HG03060 (cell line): ENCODE data around the gene PATZ1.

Experiments
- ATAC-seq: cut with Tn5 transposase; IDR thresholded peaks from one replicate; pipeline ENCODE4 v1.9.1; 2021; ENCODE audit warnings: low read depth, moderate number of reproducible peaks; ENCODE audit not compliant: unreplicated experiment

Gene PATZ1

DNA sequence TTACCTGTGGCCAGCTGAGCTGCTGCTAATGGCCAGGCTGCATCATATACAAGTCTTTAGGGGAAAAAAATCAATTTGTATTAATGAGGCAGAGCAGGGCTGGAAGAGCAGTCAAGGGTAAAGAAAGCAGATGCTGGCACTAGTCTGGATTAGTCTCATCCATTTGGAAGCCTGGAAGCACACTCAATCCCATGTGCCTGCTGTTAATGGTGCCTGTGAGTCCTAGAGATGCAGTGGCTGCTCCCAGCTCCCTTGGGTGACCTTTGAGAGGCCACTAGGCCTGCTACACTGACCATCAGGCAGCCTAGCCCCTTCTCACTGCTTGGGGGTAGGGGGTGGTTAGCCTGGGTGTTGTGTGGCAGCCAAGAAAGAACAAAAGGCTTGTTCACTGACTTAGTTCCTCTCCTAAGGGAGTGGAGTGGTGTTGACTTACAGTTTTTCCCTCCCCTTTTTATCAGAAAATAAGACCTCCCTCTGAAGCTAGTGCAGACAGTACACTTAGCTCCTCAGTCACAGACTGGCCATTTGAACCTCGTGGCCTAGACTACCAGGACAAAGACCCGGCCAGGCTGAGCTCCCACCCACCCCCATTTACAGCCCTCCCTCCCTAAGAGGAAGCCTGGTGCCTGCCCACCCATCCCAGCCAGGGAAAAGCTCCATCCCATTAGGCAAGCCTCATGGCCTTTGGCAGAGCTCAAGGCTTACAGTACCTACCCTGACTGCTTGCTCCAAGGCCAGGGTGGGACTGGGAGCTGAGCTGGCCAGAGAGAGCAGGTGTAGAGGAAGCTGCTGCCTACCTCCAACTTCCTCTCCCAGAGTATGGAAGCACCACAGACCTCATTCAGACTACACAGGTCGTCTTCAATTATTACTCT lies 61.6 kb downstream of the PATZ1 start:
- no peak for ATAC-seq

DNA sequence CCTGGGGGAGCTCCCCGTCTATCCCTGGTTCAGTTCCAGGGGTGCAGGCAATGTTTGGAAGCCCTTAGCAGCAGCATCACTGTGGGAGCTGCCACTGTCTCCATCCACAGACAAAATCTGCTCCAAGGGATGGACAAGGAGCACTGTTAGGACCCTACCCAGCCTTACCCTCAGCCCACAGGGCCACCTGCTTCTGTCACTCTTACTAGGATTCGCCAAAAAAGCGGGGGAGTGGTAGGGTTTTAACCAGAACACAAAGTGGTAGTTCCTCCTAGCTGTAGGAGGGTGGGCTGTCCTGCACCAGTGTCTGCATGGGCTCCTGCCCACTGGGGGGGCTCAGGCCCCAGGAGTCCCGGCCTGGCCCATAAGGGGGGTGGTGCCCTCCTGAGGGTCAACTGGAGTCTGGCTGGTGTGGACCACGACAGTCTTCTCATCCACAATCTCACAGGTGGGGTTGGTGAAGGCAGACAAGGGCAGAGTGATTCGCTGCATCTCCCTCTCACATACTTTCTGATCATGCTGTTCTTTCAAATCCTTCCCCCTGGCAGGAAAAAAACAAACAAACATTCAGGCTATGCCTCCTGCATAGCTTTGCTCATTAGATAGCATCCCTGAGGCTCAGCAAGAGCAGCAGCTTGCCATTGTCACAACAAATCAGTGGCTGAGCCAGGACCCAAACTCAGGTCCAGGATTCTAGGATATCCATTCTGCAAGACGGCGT lies 63.2 kb downstream of the PATZ1 start:
- no peak for ATAC-seq

- no peak for ATAC-seq
Measured at GRCh38 chr22:31281733-31282132, 64.4 kb downstream of the PATZ1 start.

GRCh38 chr22:31279821-31280505 lies 66.2 kb downstream of the PATZ1 start:
- no peak for ATAC-seq

GRCh38 chr22:31279327-31279669 lies 66.8 kb downstream of the PATZ1 start:
- no peak for ATAC-seq

DNA sequence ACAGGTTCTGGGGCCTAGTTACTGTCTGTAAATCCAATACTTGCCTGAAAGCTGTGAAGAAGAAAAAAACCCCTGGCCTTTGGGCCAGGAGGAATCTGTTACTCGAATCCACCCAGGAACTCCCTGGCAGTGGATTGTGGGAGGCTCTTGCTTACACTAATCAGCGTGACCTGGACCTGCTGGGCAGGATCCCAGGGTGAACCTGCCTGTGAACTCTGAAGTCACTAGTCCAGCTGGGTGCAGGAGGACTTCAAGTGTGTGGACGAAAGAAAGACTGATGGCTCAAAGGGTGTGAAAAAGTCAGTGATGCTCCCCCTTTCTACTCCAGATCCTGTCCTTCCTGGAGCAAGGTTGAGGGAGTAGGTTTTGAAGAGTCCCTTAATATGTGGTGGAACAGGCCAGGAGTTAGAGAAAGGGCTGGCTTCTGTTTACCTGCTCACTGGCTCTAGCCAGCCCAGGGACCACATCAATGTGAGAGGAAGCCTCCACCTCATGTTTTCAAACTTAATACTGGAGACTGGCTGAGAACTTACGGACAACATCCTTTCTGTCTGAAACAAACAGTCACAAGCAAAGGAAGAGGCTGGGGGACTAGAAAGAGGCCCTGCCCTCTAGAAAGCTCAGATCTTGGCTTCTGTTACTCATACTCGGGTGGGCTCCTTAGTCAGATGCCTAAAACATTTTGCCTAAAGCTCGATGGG lies 67.4 kb downstream of the PATZ1 start:
- ATAC-seq, result no peak

DNA sequence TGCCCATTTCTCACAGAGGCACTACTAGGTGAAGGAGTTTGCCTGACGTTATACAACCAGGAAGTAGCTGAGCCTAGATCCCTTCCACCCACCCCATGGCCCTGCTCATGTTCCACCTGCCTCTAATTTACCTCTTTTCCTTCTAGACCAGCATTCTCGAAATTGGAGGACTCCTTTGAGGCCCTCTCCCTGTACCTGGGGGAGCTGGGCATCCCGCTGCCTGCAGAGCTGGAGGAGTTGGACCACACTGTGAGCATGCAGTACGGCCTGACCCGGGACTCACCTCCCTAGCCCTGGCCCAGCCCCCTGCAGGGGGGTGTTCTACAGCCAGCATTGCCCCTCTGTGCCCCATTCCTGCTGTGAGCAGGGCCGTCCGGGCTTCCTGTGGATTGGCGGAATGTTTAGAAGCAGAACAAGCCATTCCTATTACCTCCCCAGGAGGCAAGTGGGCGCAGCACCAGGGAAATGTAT lies 68.0 kb downstream of the PATZ1 start:
- no peak for ATAC-seq

- no peak for ATAC-seq
Measured at GRCh38 chr22:31277741-31278140, 68.4 kb downstream of the PATZ1 start.

GRCh38 chr22:31276426-31277167 lies 69.5 kb downstream of the PATZ1 start:
- no peak for ATAC-seq
